GM18861 (cell line): Measurements from ENCODE around the gene POLE2.
"Not testable (repeated sequence)": the region's sequence is repeated elsewhere in the genome, so short reads cannot be mapped to it uniquely, and the experiment has no call there.

Experiments used
- ATAC-seq: cut with Tn5 transposase; IDR thresholded peaks from one replicate; pipeline ENCODE4 v1.9.1; 2021; ENCODE audit not compliant: unreplicated experiment

POLE2 gene

GRCh38 chr14:49687942-49688700, at the start of gene POLE2:
Gene POLE2, minus strand, starts transcription at chr14:49688214. Its CDS starts 11 bp downstream, at chr14:49688203.
- peak; percentile 84 for ATAC-seq

DNA sequence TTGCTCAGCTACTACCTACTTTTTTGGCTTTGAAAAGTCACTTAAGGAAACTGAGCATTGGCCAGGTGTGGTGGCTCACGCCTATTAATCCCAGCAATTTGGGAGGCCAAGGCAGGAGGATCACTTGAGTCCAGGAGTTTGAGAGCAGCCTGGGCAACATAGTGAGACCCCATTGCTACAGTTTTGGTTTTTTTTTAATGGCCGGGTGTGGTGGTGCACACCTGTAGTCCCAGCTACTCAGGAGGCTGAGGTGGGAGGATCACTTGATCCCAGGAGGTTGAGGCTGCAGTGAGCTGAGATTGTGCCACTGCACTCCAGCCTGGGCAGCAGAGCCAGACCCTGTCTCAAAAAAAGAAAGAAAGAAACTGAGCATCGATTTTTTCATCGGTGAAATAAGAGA, 47.7 kb upstream of the POLE2 start:
- not testable (repeated sequence) for ATAC-seq

GRCh38 chr14:49733836-49734235, 45.8 kb upstream of the POLE2 start:
- ATAC-seq, result no peak

GRCh38 chr14:49732896-49733295, 44.9 kb upstream of the POLE2 start:
- ATAC-seq, result no peak

GRCh38 chr14:49727171-49727570, 39.2 kb upstream of the POLE2 start:
- ATAC-seq, result no peak

GRCh38 chr14:49721733-49722435, 33.9 kb upstream of the POLE2 start:
- not testable (repeated sequence) for ATAC-seq

DNA sequence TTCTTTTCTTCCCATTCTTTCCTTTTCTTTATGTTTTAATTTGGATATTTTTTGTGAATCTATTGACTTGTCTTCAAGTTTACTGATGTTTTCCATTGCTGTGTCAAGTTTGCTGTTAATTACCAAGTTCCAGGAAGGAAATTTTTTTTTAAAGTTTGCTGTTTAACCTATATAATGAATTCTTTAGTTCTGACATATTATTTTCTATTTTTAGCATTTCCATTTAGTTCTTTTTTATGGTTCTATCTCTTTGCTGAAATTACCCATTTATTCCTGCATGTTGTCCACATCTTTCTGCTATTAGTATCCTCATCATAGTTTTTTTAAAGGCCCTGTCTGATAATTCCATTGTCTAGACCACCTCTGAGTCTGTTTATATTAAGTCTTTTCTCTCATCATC, 32.7 kb upstream of the POLE2 start:
- no peak for ATAC-seq

- not testable (repeated sequence) for ATAC-seq
Measured at GRCh38 chr14:49710993-49711392, 23.0 kb upstream of the POLE2 start.

DNA sequence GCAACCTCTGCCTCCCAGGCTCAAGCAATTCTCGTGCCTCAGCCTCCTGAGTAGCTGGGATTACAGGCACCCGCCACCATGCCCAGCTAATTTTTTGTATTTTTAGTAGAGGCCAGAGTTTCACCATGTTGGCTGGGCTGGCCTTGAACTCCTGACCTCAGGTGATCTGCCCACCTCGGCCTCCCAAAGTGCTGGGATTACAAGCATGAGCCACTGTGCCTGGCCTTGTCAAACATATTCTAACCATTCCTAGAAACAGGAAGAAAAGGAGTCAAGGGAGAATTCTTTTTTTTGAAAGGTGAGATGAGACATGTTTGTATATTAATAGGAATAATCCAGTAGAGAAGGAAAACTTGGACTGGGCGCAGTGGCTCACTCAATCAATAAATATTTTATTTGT, 16.5 kb upstream of the POLE2 start:
- not testable (repeated sequence) for ATAC-seq

DNA sequence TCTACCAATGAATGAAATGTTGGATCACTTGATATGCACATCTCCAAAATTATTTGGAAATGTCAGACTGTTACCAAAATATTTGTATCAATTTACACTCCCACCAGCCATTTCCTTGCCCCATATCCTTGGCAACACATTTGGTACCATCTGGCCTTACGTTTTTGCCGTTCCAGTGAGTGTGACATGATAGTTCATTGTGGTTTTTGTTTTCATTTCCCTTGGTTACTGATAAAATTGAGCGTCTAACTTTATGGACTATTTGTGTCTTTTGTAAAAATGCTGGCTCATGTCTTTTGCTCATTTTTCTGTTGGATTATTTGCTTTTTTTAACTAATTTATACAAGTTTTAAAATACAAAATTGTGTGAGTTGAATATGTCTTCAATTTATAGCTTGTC, 16.0 kb upstream of the POLE2 start:
- no peak for ATAC-seq

GRCh38 chr14:49702725-49703124, 14.7 kb upstream of the POLE2 start:
- no peak for ATAC-seq

DNA sequence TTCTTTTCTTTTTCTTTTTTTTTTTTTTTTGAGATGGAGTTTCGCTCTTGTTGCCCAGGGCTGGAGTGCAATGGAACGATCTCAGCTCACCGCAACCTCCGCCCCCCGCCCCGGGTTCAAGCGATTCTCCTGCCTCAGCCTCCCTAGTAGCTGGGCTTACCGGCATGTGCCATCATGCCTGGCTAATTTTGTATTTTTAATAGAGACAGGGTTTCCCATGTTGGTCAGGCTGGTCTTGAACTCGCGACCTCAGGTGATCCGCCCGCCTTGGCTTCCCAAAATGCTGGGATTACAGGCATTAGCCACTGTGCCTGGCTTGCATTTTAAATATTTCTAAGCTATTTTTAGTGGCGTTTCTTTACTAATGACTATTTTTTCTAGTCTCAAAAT, 5.7 kb upstream of the POLE2 start:
- not testable (repeated sequence) for ATAC-seq

DNA sequence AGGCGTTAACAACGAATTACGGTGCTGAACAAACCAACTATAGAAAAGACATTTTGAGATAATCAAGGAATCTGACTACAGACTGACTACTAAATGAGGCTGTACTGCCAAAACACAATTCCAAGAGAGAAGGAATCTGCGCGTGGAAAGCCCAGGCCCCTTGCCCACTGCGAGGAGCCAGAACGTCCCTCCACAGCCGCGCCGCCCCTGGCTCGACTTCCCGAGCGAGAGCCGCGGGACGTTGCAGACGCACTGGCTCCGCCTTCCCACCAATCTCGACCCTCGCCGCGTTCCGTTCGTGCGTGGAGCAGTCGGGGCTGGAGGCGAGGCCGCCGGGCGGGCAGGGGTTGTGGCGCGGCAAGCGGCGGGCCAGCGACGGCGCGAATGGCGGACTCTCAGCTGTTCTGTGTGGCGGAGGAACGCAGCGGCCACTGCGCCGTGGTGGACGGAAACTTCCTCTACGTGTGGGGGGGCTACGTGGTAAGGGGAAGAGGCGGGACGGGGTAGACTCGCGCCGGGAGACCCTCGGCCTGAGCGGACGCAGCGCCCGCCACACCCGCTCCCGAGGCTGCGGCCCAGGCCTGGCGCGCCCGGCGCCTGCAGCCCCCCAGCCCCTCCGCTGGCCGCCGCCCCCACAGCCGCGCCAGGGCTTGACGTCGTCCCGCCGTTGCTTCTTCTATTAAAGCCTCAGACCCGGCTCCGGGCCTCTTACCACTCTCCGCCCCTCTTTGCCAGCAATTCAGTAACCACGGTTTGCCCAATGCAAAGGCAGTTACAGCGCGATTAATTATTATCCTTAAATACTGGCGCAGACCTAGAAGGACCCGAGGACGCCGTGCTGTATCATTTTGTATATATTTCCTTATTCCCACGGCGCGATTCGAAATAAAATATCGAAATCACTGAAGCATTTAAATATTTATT, 5.1 kb upstream of the POLE2 start, which contains the start of gene KLHDC1:
Gene KLHDC1 (plus strand): TSS at position 310 of the 924 bp plus-strand sequence. CDS start 75 bp downstream, at position 385.
- ATAC-seq, result peak; percentile 53

DNA sequence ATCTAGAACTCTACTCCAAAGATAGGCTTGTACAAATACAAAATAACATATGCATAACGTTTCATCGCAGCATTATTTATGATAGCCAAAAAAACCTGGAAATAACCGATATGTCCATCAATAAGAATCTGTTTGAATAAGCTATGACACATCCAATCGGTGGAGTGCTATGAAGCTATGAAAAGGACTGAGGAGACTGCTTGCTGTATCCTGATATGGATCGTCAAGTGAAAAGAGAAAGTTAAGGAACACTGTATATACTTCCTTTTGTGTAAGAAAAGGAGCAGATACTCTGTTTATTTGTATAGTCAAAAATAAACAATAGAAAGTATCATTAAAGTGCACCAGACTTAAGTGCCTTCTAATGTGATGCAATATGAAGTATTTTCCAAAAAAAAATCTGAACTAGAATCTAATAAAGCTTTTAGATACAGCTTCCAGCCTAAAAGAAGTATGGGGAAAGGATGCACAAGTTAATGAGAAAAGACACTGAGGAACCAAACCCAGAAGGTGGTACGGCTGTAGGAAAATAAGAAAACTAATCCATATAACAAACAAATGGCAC, 4.3 kb upstream of the POLE2 start:
- no peak for ATAC-seq

DNA sequence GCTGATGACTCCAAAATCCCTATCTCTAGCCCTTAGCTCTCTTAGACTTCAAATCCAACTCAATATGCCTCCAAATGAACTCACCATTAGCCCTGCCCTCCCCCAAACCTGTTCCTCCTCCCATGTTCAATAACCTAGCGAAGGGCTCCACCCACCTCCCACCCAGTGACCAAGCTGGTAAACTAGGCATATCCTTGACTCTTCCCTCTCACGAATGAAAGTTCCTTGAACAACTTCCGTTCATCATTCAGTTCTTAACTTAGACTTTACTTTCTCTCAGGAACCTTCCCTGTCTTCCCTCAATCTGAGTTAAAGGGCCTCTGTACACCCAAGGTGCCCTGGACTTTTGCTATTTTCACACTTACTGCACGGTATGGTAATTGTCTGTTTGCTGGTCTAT, 3.0 kb upstream of the POLE2 start:
- ATAC-seq, result no peak

DNA sequence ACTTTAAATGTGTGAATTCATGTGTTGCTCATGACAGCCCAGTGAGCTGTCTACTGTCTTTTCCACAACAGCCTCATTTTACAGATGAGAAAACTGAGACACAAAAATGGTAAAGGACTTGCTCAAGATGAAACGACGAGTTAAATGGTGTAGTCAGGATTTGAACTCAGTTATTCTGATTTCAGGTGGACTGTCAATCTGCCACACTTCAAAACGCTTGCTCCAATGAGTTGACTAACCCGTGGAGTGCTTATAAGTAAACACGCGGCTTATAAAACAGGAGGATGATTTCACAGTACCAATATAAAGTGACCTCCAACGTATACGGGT, 652 bp upstream of the POLE2 start:
- ATAC-seq, result no peak

- no peak for ATAC-seq
Measured at GRCh38 chr14:49686425-49686824, 1.6 kb downstream of the POLE2 start.

- no peak for ATAC-seq
Measured at GRCh38 chr14:49679271-49679670, 8.7 kb downstream of the POLE2 start.

- ATAC-seq, result no peak
Measured at GRCh38 chr14:49677643-49678042, 10.4 kb downstream of the POLE2 start.

- ATAC-seq, result no peak
Measured at GRCh38 chr14:49673586-49673985, 14.4 kb downstream of the POLE2 start.

- no peak for ATAC-seq
Measured at GRCh38 chr14:49670475-49670874, 17.5 kb downstream of the POLE2 start.
